ENCODE measurements around the gene PROB1. TPM values are rescaled to one million over a fixed set of nuclear protein-coding genes. Genes with fewer than 3 reads are reported as not detected.

PROB1 gene
- total and polyA plus RNA-seq, 2 of the 8 experiments (the other 6 are each of a cell fraction or from before 2014, with no cell fraction given) = 0.89 to 3.1 TPM

DNA sequence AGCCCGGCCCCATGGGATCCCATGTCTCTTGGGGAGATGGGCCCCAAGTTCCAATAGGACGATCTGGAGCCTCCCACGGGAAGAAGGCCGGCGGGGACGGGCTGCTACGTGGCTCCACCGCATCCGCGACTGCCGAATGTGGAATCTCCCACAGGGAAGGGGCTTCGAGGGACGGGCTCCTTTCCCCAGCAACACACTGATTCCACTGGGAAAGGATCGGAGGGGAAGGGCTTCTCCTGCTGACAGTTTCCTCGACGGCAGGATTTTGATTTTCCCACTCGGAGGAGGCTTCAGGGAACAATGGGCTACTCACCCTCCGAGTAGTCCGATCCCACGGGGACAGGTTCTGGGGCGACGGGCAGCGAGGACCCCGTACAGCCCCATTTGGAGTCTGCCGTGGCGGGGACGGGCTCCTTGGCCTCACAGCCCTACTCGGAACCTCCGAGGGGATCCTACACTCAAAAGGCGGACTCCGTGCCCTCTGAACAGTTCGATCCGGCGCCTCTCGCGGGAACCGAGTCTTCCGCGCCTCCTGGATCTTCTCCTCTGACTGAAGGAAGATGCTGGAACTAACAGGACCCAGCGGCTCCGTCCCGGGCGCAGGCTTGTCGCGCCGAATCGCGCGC is 1.3 kb downstream of the PROB1 start (continued):
- TF ChIP-seq ATF2 (IDR thresholded peaks at IDR 0.05; ENCODE audit: low read length) (no peak), MAFK (IDR thresholded peaks at IDR 0.05; ENCODE audit: low read depth, low read length) (no peak), SUZ12 (IDR thresholded peaks at IDR 0.05; ENCODE audit: low read length) (peak; percentile 71; the same call in 1 of the 2 replicates), JUND (IDR thresholded peaks at IDR 0.05; ENCODE audit: low read length) (no peak), KDM4A (IDR thresholded peaks at IDR 0.05; ENCODE audit: low read depth, low read length, severe bottlenecking) (no peak), HDAC6 (IDR thresholded peaks at IDR 0.05; ENCODE audit: low read depth, low read length) (no peak), SIRT6 (IDR thresholded peaks at IDR 0.05; ENCODE audit: low read length) (no peak), SRF (IDR thresholded peaks at IDR 0.05; ENCODE audit: low read depth, low read length) (no peak), CHD2 (IDR thresholded peaks at IDR 0.05; ENCODE audit: low read length) (peak; percentile 80), POLR2AphosphoS5 (IDR thresholded peaks at IDR 0.05; ENCODE audit: low read depth, low read length) (no peak), POU5F1 (IDR thresholded peaks at IDR 0.05; ENCODE audit: low read depth, low read length) (no peak), JUN (IDR thresholded peaks at IDR 0.05; ENCODE audit: low read depth, low read length) (no peak), RBBP5 (IDR thresholded peaks at IDR 0.05; ENCODE audit: borderline replicate concordance, low read depth, low read length) (no peak), YY1 (IDR thresholded peaks at IDR 0.05; ENCODE audit: low read depth, low read length) (no peak), RFX5 (IDR thresholded peaks at IDR 0.05; ENCODE audit: borderline replicate concordance, low read depth, low read length) (no peak), EZH2 (IDR thresholded peaks at IDR 0.05; ENCODE audit: low read depth, low read length, severe bottlenecking) (peak; percentile 57), CEBPB (IDR thresholded peaks at IDR 0.05; ENCODE audit: low read depth, low read length) (no peak), CHD1 (IDR thresholded peaks at IDR 0.05; ENCODE audit: low read depth, low read length) (no peak), BCL11A (IDR thresholded peaks at IDR 0.05; ENCODE audit: low read depth in 2 of 2, low read length in 2 of 2) (no peak), TAF1 (IDR thresholded peaks at IDR 0.05; ENCODE audit: low read depth, low read length) (0 out of 2 replicates have a peak, but pooled peaks have one; percentile 17), SP1 (IDR thresholded peaks at IDR 0.05; ENCODE audit: low read depth, low read length) (no peak), SIX5 (IDR thresholded peaks at IDR 0.05; ENCODE audit: low read depth, low read length) (no peak), USF2 (IDR thresholded peaks at IDR 0.05; ENCODE audit: low read length) (no peak), TAF7 (optimal IDR thresholded peaks at IDR 0.05; ENCODE audit: borderline replicate concordance, low read depth, low read length) (no peak)
